Kidney epithelial cell (primary cell): ENCODE data around the gene RNU6-1. TPM values are rescaled to one million over a fixed set of nuclear protein-coding genes. Genes with fewer than 3 reads are reported as not detected.

ENCODE experiments used
- DNase-seq: peaks from one replicate; pipeline ENCODE4 v3.0.0-alpha.2; 2010; ENCODE audit warnings: low read depth
- H3K27me3 ChIP-seq: 2 replicates; pipeline ENCODE4 v1.6.0; 2011; ENCODE audit warnings: low read length; ENCODE audit not compliant: control insufficient read depth, insufficient read depth
- H3K36me3 ChIP-seq: 2 replicates; pipeline ENCODE4 v1.5.1; 2011; ENCODE audit warnings: low read length; ENCODE audit not compliant: control insufficient read depth, insufficient read depth
- H3K4me3 ChIP-seq: 2 replicates; pipeline ENCODE4 v1.5.1; 2011; ENCODE audit warnings: low read depth, mild to moderate bottlenecking, control low read depth, low read length
- total RNA-seq: library from RNA; depleted of rRNA; stranded (reverse); fragments of >200 nt; gene quantifications from 2 replicates; pipeline ENCODE4 v1.2.3, GENCODE V29; 2015
- TF ChIP-seq, protein P1 (sequence below): IDR thresholded peaks from 2 replicates; pipeline ENCODE4 v1.5.1; 2011; ENCODE audit warnings: mild to moderate bottlenecking, moderate library complexity, low read length, control low read depth, inconsistent platforms; ENCODE audit not compliant: insufficient read depth, poor library complexity, severe bottlenecking

The RNU6-1 gene
- total RNA-seq, 1 donor from 2014 or later: not detected

DNA sequence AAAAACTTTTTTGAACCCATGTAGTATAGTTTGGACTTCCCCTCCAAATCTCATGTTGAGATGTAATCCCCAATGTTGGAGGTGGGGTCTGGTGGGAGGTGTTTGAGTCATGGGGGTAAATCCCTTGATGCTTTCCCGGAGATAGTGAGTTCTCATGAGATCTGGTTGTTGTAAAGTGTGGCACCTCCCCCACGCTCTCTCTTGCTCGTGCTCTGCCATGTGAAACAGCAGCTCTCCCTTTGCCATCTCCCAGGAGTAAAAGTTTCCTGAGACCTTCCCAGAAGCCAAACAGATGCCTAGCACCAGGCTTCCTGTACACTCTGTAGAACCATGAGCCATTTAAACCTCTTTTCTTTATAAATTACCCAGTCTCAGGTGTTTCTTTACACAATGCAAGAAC, 16.0 kb upstream of the RNU6-1 start:
- no peak overlapping the region for H3K4me3 ChIP-seq
- H3K36me3 ChIP-seq: no peaks in the 10 kb centered on the region
- H3K27me3 ChIP-seq: no peaks in the 10 kb centered on the region
- TF ChIP-seq, protein P1, sequence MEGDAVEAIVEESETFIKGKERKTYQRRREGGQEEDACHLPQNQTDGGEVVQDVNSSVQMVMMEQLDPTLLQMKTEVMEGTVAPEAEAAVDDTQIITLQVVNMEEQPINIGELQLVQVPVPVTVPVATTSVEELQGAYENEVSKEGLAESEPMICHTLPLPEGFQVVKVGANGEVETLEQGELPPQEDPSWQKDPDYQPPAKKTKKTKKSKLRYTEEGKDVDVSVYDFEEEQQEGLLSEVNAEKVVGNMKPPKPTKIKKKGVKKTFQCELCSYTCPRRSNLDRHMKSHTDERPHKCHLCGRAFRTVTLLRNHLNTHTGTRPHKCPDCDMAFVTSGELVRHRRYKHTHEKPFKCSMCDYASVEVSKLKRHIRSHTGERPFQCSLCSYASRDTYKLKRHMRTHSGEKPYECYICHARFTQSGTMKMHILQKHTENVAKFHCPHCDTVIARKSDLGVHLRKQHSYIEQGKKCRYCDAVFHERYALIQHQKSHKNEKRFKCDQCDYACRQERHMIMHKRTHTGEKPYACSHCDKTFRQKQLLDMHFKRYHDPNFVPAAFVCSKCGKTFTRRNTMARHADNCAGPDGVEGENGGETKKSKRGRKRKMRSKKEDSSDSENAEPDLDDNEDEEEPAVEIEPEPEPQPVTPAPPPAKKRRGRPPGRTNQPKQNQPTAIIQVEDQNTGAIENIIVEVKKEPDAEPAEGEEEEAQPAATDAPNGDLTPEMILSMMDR: no peak
- DNase-seq: no peak

DNA sequence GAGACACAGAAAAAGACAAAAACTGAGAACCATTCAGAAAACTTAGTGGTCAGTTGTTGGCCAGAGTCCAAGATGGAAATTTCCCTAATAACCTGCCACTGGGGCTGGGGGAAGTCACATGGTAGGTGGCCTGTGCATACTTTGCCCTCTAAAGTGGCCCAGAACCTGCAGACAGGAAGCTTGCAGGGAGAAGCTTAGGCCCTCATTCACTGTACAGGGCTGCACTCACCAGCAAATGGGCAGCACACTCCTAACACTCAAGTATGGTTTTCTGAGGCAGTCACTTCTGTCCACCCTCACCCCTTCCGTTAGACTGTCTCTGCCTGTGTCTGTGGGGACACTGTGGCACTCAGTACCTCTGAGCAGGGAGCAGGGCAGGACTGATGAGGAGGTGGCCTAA, 14.5 kb upstream of the RNU6-1 start:
- Histone ChIP-seq H3K36me3 (no peaks in the 10 kb centered on the region), H3K27me3 (no peaks in the 10 kb centered on the region), H3K4me3 (no peak overlapping the region)
- no peak for DNase-seq
- TF ChIP-seq, protein P1: no peak

DNA sequence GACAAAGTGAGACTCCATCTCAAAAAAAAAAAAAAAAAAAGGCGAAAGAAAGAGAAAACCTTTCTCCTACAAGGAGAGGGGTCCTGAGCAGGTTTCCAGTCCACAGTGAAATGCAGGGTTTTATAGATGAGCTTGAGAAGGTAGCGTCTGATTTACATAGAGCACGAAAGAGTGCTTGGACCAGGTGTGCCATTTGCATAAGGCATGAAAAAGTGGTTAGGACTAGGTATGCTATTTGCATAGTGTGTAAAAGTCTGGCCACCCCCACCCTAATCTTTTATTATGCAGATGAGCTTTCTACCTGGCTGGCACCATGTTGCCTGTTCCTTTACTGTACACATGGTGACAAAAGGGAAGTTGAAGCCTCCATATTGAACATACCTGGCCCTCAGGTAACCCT, 13.6 kb upstream of the RNU6-1 start:
- no peak for DNase-seq

DNA sequence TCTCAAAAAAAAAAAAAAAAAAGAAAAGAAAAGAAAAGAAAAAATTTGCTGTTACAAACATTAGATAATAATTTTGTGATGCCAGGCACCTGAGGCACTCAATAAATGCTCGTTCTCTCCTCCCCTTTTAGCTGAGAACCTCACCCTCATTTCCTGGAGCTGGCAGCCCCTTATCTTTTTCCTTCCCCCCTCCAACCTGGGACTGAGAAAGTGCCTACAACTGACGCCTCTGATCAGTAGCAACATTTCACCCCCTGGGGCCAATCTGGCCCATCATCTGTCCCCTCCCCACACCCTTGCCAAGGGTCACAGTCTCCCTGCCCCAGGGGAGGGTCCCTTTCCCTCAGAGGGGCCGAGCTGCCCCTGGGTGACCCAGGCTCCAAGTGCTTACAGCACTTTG, 12.6 kb upstream of the RNU6-1 start:
- DNase-seq: no peak
- Histone ChIP-seq H3K36me3 (no peaks in the 10 kb centered on the region), H3K4me3 (no peak overlapping the region), H3K27me3 (no peaks in the 10 kb centered on the region)
- TF ChIP-seq, protein P1: no peak

More for the DNA sequence above, 13.6 kb upstream of the RNU6-1 start:
- Histone ChIP-seq H3K4me3 (no peak overlapping the region), H3K27me3 (no peaks in the 10 kb centered on the region), H3K36me3 (no peaks in the 10 kb centered on the region)
- TF ChIP-seq, protein P1: no peak

DNA sequence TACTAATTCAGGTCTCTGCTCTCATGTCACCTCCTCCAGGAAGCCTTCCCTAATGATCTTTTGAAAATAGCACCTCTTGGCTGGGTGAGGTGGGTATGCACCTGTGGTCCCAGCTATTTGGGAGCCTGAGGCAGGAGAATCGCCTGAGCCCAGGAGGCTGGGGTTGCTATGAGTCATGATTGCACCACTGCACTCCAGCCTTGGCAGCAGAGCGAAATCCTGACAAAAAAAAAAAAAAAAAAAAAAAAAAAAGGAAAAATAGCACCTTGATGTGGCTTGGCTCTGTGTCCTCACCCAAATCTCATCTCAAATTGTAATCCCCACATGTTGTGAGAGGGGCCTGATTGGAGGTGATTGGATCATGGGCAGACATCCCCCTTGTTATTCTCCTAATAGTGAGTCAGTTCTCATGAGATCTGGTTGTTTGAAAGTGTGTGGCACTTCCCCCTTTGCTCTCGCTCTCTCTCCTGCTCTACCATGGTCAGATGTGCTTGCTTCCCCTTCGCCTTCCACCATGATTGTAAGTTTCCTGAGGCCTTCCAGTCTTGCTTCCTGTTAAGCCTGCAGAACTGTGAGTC, 11.2 kb upstream of the RNU6-1 start:
- DNase-seq: no peak
- Histone ChIP-seq H3K4me3 (no peak overlapping the region), H3K27me3 (no peaks in the 10 kb centered on the region), H3K36me3 (no peaks in the 10 kb centered on the region)
- TF ChIP-seq, protein P1: no peak

DNA sequence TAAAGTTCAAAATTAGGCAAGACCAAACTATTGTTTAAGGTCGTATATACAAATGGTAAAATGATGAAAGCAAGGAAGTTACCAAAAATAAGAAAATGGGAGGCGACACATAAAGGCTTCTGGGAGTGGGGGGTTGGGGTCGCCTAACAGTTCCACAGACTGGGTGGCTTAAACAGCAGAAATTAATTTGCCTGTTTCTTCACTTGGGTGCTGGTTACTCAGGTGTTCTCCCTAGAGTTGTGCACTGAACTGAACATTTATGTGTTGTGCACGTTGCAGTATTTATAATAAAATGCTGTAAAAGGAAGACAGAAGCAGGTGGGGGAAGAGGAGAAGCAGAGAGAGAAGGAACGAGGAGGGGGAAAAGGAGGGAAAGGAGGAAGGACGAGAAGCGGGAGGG, 10.5 kb upstream of the RNU6-1 start:
- H3K27me3 ChIP-seq: no peaks in the 10 kb centered on the region
- no peak overlapping the region for H3K4me3 ChIP-seq
- H3K36me3 ChIP-seq: no peaks in the 10 kb centered on the region
- TF ChIP-seq, protein P1: no peak
- no peak for DNase-seq
